Panc1 (cell line): ENCODE data around the gene KCNQ1.

Experiments
- CTCF ChIP-seq: fragments of 450-650 bp; IDR thresholded peaks from 2 replicates; pipeline ENCODE4 v1.5.1; 2017; ENCODE audit warnings: mild to moderate bottlenecking
- POLR2AphosphoS5 ChIP-seq: IDR thresholded peaks from 2 replicates; pipeline ENCODE4 v1.6.1; 2012; ENCODE audit warnings: mild to moderate bottlenecking, low read depth, low read length, moderate library complexity
- TCF7L2 ChIP-seq: IDR thresholded peaks from 2 replicates; pipeline ENCODE4 v1.6.1; 2011; ENCODE audit warnings: mild to moderate bottlenecking, low read depth, low read length, inconsistent platforms
- TF ChIP-seq, protein P1 (sequence below), 2 experiments: IDR thresholded peaks; 2 replicates each; pipeline ENCODE4 v1.6.1; 2011 to 2012; ENCODE audit warnings: low read depth in 2 of 2, control low read depth in 1 of 2, low read length in 1 of 2, mild to moderate bottlenecking in 1 of 2, moderate library complexity in 1 of 2; ENCODE audit not compliant: insufficient read depth in 1 of 2

- TF ChIP-seq CTCF (no peak), POLR2AphosphoS5 (no peak), TCF7L2 (no peak)
- TF ChIP-seq, protein P1, sequence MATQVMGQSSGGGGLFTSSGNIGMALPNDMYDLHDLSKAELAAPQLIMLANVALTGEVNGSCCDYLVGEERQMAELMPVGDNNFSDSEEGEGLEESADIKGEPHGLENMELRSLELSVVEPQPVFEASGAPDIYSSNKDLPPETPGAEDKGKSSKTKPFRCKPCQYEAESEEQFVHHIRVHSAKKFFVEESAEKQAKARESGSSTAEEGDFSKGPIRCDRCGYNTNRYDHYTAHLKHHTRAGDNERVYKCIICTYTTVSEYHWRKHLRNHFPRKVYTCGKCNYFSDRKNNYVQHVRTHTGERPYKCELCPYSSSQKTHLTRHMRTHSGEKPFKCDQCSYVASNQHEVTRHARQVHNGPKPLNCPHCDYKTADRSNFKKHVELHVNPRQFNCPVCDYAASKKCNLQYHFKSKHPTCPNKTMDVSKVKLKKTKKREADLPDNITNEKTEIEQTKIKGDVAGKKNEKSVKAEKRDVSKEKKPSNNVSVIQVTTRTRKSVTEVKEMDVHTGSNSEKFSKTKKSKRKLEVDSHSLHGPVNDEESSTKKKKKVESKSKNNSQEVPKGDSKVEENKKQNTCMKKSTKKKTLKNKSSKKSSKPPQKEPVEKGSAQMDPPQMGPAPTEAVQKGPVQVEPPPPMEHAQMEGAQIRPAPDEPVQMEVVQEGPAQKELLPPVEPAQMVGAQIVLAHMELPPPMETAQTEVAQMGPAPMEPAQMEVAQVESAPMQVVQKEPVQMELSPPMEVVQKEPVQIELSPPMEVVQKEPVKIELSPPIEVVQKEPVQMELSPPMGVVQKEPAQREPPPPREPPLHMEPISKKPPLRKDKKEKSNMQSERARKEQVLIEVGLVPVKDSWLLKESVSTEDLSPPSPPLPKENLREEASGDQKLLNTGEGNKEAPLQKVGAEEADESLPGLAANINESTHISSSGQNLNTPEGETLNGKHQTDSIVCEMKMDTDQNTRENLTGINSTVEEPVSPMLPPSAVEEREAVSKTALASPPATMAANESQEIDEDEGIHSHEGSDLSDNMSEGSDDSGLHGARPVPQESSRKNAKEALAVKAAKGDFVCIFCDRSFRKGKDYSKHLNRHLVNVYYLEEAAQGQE (IDR thresholded peaks at IDR 0.05; ENCODE audit: insufficient read depth in 1 of 2, low read depth in 2 of 2, low read length in 1 of 2): no peak
Measured at GRCh38 chr11:2650343-2650867, 205.6 kb downstream of the KCNQ1 start.
